ENCODE results near the gene PDE12.
A peak's percentile ranks its signal among the peaks of the same experiment; 100 is the strongest.

Gene PDE12, protein sequence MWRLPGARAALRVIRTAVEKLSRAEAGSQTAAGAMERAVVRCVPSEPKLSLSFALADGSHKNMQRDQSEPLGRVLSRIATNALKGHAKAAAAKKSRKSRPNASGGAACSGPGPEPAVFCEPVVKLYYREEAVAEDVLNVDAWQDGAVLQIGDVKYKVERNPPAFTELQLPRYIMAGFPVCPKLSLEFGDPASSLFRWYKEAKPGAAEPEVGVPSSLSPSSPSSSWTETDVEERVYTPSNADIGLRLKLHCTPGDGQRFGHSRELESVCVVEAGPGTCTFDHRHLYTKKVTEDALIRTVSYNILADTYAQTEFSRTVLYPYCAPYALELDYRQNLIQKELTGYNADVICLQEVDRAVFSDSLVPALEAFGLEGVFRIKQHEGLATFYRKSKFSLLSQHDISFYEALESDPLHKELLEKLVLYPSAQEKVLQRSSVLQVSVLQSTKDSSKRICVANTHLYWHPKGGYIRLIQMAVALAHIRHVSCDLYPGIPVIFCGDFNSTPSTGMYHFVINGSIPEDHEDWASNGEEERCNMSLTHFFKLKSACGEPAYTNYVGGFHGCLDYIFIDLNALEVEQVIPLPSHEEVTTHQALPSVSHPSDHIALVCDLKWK

GRCh38 chr3:57555738-57556458, at the start of gene PDE12:
TSS of gene PDE12 (plus strand) at chr3:57556274. CDS start at chr3:57556380, 106 bp downstream.
- Histone ChIP-seq H3K27ac (ENCODE audit: low read length) (peak within 1 kb of the TSS; percentile 80), H3K27me3 (ENCODE audit: control insufficient read depth, insufficient read depth, low read length) (no peaks in the 10 kb centered on the region)

GRCh38 chr3:57512166-57512565, 43.9 kb upstream of the PDE12 start:
- Histone ChIP-seq H3K27me3 (ENCODE audit: control insufficient read depth, insufficient read depth, low read length) (no peaks in the 10 kb centered on the region), H3K4me3 (ENCODE audit: low read length) (no peak overlapping the region), H3K9me3 (ENCODE audit: control insufficient read depth, low read depth, low read length) (no peaks in the 10 kb centered on the region), H3K36me3 (ENCODE audit: control insufficient read depth, low read depth, low read length) (no peaks in the 10 kb centered on the region), H3K9ac (ENCODE audit: low read length) (no peak overlapping the region), H3K27ac (ENCODE audit: low read length) (no peak overlapping the region), H3K4me1 (ENCODE audit: control insufficient read depth, low read depth, low read length) (no peaks in the 10 kb centered on the region)

More at GRCh38 chr3:57555738-57556458, at the start of gene PDE12:
- Histone ChIP-seq H3K9ac (ENCODE audit: low read length) (peak within 1 kb of the TSS; percentile 58), H3K4me3 (ENCODE audit: low read length) (peak within 1 kb of the TSS; percentile 86), H3K4me1 (ENCODE audit: control insufficient read depth, low read depth, low read length) (peaks cover 5% of the 10 kb centered on the region), H3K36me3 (ENCODE audit: control insufficient read depth, low read depth, low read length) (peaks cover 7% of the 10 kb centered on the region), H3K9me3 (ENCODE audit: control insufficient read depth, low read depth, low read length) (no peaks in the 10 kb centered on the region)

DNA sequence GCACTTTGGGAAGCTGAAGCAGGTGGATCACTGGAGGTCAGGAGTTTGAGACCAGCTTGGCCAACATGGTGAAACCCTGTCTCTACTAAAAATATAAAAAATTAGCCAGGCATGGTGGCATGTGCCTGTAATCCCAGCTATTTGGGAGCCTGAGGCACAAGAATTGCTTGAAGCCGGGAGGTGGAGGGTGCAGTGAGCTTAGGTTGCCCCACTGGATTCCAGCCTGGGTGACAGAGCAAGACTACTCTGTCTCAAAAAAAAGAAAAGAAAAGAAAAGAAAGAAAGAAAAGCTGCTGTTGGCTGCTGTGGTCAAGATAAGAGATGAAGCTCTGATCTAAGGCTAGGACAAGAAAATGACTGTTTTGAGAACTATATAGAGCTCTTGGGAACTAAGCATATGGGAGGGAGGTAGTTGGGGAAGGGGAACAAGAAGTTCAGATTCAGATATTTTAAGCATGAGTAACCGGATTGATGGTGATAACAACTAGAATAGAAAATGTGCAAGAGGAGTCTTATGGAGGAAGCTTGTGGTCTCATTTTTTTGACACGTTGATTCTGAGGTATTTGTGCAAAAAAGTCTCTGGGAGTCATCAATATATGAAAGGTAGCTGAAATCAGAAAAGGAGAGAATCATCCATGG, 37.7 kb upstream of the PDE12 start:
- no peaks in the 10 kb centered on the region for H3K27me3 ChIP-seq (ENCODE audit: control insufficient read depth, insufficient read depth, low read length)
- no peak overlapping the region for H3K9ac ChIP-seq (ENCODE audit: low read length)
- H3K9me3 ChIP-seq (ENCODE audit: control insufficient read depth, low read depth, low read length): no peaks in the 10 kb centered on the region
- H3K27ac ChIP-seq (ENCODE audit: low read length): no peak overlapping the region
- H3K4me3 ChIP-seq (ENCODE audit: low read length): no peak overlapping the region
- H3K36me3 ChIP-seq (ENCODE audit: control insufficient read depth, low read depth, low read length): no peaks in the 10 kb centered on the region
- H3K4me1 ChIP-seq (ENCODE audit: control insufficient read depth, low read depth, low read length): no peaks in the 10 kb centered on the region

- H3K9ac ChIP-seq (ENCODE audit: low read length): no peak overlapping the region
- no peaks in the 10 kb centered on the region for H3K4me1 ChIP-seq (ENCODE audit: control insufficient read depth, low read depth, low read length)
- H3K4me3 ChIP-seq (ENCODE audit: low read length): no peak overlapping the region
- H3K27me3 ChIP-seq (ENCODE audit: control insufficient read depth, insufficient read depth, low read length): no peaks in the 10 kb centered on the region
- no peaks in the 10 kb centered on the region for H3K9me3 ChIP-seq (ENCODE audit: control insufficient read depth, low read depth, low read length)
- H3K36me3 ChIP-seq (ENCODE audit: control insufficient read depth, low read depth, low read length): no peaks in the 10 kb centered on the region
- no peak overlapping the region for H3K27ac ChIP-seq (ENCODE audit: low read length)
Observed at GRCh38 chr3:57530071-57530608, 25.9 kb upstream of the PDE12 start.

DNA sequence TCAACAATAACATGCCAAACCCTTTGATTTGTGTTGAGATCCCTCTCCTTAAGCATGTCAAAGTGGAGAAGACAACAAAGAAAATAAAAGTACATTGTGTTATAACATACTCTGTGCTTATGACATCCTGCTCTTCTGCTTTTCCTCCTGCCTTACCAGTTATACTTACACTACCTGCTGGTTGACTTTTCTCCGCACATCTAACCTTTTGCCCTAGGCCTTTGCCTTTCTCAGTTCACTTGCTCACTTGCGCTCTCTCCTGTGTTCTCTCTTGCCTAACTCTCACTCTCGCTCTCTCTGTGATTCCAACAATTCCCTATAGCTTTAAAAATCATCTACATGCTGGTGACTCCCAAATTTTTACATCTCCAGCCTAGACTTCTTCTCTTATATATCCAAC, 17.6 kb upstream of the PDE12 start:
- no peaks in the 10 kb centered on the region for H3K9me3 ChIP-seq (ENCODE audit: control insufficient read depth, low read depth, low read length)
- no peak overlapping the region for H3K9ac ChIP-seq (ENCODE audit: low read length)
- no peaks in the 10 kb centered on the region for H3K36me3 ChIP-seq (ENCODE audit: control insufficient read depth, low read depth, low read length)
- no peaks in the 10 kb centered on the region for H3K27me3 ChIP-seq (ENCODE audit: control insufficient read depth, insufficient read depth, low read length)
- H3K4me3 ChIP-seq (ENCODE audit: low read length): no peak overlapping the region
- H3K27ac ChIP-seq (ENCODE audit: low read length): no peak overlapping the region
- H3K4me1 ChIP-seq (ENCODE audit: control insufficient read depth, low read depth, low read length): no peaks in the 10 kb centered on the region

GRCh38 chr3:57544181-57545125, 11.6 kb upstream of the PDE12 start, which contains the start of gene DNAH12:
TSS of gene DNAH12 (minus strand) at chr3:57544344. CDS start at chr3:57542870, 1,474 bp downstream.
- H3K9ac ChIP-seq (ENCODE audit: low read length): peak within 1 kb of the TSS; percentile 51
- H3K4me1 ChIP-seq (ENCODE audit: control insufficient read depth, low read depth, low read length): peaks cover 6% of the 10 kb centered on the region
- H3K36me3 ChIP-seq (ENCODE audit: control insufficient read depth, low read depth, low read length): no peaks in the 10 kb centered on the region
- H3K9me3 ChIP-seq (ENCODE audit: control insufficient read depth, low read depth, low read length): no peaks in the 10 kb centered on the region
- H3K27me3 ChIP-seq (ENCODE audit: control insufficient read depth, insufficient read depth, low read length): no peaks in the 10 kb centered on the region
- H3K4me3 ChIP-seq (ENCODE audit: low read length): peak within 1 kb of the TSS; percentile 39
- peak within 1 kb of the TSS; percentile 75 for H3K27ac ChIP-seq (ENCODE audit: low read length)

- Histone ChIP-seq H3K9ac (ENCODE audit: low read length) (no peak overlapping the region), H3K9me3 (ENCODE audit: control insufficient read depth, low read depth, low read length) (no peaks in the 10 kb centered on the region), H3K27ac (ENCODE audit: low read length) (no peak overlapping the region), H3K4me1 (ENCODE audit: control insufficient read depth, low read depth, low read length) (peaks cover 6% of the 10 kb centered on the region), H3K4me3 (ENCODE audit: low read length) (no peak overlapping the region), H3K36me3 (ENCODE audit: control insufficient read depth, low read depth, low read length) (no peaks in the 10 kb centered on the region), H3K27me3 (ENCODE audit: control insufficient read depth, insufficient read depth, low read length) (no peaks in the 10 kb centered on the region)
Observed at GRCh38 chr3:57545636-57546268, 10.3 kb upstream of the PDE12 start.

DNA sequence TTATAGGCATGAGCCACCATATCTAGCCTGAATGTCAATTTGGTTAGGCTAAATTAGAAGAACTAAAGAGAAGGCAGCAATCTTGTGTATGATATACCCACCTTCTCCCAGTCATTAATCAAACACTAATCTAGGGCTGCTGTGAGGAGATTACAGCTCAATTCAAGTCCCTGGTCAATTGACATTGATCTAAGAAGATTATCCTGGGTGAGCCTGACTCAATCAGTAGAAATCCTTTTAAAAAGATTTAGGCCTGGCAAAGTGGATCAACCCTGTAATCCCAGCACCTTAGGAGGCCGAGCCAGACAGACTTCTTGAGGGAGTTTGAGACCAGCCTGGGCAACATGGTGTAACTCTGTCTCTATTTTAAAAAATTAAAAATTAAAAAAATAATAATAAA, 9.5 kb upstream of the PDE12 start:
- Histone ChIP-seq H3K27me3 (ENCODE audit: control insufficient read depth, insufficient read depth, low read length) (no peaks in the 10 kb centered on the region), H3K27ac (ENCODE audit: low read length) (no peak overlapping the region), H3K36me3 (ENCODE audit: control insufficient read depth, low read depth, low read length) (no peaks in the 10 kb centered on the region), H3K4me1 (ENCODE audit: control insufficient read depth, low read depth, low read length) (peaks cover 6% of the 10 kb centered on the region), H3K9ac (ENCODE audit: low read length) (no peak overlapping the region), H3K9me3 (ENCODE audit: control insufficient read depth, low read depth, low read length) (no peaks in the 10 kb centered on the region), H3K4me3 (ENCODE audit: low read length) (no peak overlapping the region)

- Histone ChIP-seq H3K36me3 (ENCODE audit: control insufficient read depth, low read depth, low read length) (peaks cover 5% of the 10 kb centered on the region), H3K27ac (ENCODE audit: low read length) (no peak overlapping the region), H3K4me3 (ENCODE audit: low read length) (peak overlapping the region; percentile 86), H3K27me3 (ENCODE audit: control insufficient read depth, insufficient read depth, low read length) (no peaks in the 10 kb centered on the region), H3K9ac (ENCODE audit: low read length) (peak overlapping the region; percentile 58), H3K4me1 (ENCODE audit: control insufficient read depth, low read depth, low read length) (peaks cover 5% of the 10 kb centered on the region), H3K9me3 (ENCODE audit: control insufficient read depth, low read depth, low read length) (no peaks in the 10 kb centered on the region)
Observed at GRCh38 chr3:57555306-57555705, 768 bp upstream of the PDE12 start.

DNA sequence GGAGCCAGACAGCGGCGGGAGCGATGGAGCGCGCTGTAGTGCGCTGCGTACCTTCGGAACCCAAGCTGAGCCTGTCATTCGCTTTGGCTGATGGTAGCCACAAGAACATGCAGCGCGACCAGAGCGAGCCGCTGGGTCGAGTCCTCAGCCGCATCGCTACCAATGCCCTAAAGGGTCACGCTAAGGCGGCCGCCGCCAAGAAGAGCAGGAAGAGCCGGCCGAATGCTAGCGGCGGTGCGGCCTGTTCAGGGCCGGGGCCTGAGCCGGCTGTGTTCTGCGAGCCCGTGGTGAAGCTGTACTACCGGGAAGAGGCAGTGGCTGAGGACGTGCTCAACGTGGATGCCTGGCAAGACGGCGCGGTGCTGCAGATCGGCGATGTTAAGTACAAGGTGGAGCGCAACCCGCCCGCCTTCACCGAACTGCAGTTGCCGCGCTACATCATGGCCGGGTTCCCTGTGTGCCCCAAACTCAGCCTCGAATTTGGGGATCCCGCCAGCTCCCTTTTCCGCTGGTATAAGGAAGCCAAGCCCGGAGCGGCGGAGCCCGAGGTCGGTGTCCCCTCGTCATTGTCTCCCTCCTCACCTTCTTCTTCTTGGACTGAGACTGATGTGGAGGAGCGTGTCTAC, 498 bp downstream of the PDE12 start:
- peak overlapping the region; percentile 86 for H3K4me3 ChIP-seq (ENCODE audit: low read length)
- H3K36me3 ChIP-seq (ENCODE audit: control insufficient read depth, low read depth, low read length): peaks cover 10% of the 10 kb centered on the region
- no peaks in the 10 kb centered on the region for H3K9me3 ChIP-seq (ENCODE audit: control insufficient read depth, low read depth, low read length)
- H3K9ac ChIP-seq (ENCODE audit: low read length): peak overlapping the region; percentile 58
- peaks cover 5% of the 10 kb centered on the region for H3K4me1 ChIP-seq (ENCODE audit: control insufficient read depth, low read depth, low read length)
- no peak overlapping the region for H3K27ac ChIP-seq (ENCODE audit: low read length)
- no peaks in the 10 kb centered on the region for H3K27me3 ChIP-seq (ENCODE audit: control insufficient read depth, insufficient read depth, low read length)

Data from iPS-18a (cell line).